ENCODE data around the gene HBG1.
"Not testable (repeated sequence)": the region's sequence is repeated elsewhere in the genome, so short reads cannot be mapped to it uniquely, and the experiment has no call there.

The HBG1 gene

DNA sequence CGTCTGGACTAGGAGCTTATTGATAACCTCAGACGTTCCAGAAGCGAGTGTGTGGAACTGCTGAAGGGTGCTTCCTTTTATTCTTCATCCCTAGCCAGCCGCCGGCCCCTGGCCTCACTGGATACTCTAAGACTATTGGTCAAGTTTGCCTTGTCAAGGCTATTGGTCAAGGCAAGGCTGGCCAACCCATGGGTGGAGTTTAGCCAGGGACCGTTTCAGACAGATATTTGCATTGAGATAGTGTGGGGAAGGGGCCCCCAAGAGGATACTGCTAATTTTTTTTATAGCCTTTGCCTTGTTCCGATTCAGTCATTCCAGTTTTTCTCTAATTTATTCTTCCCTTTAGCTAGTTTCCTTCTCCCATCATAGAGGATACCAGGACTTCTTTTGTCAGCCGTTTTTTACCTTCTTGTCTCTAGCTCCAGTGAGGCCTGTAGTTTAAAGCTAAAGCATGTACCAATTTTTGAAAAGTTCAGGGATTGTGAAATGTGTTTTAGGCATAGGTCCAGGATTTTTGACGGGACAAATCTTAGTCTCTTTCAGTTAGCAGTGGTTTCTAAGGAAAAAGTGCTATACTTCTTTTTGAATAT, at the start of gene HBG1:
Gene HBG1, minus strand, starts transcription at position 51 of the 590 bp plus-strand sequence. CDS start 53 bp downstream, outside the sequence.
- DNase-seq = not testable (repeated sequence)

DNA sequence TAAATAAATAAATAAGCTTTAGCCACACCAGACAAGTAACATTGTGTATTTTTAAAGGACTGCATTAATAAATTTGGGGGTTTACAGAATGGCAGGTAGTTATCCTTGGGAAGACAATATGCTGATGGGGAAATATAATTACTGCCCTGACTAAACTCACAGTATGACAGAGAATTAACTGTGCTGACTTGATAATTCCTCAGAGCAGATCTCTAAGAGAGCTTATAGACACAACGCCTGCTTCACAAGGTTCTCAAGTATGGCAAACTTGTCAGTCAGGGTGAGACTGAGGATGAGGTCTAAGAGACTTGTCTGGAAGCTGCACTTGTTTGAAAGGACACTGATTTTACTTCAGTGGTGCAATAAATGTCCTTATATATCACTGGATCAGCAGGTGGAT, 48.8 kb upstream of the HBG1 start:
- DNase-seq = no peak

GRCh38 chr11:5297721-5298323, 48.2 kb upstream of the HBG1 start:
- no peak for DNase-seq

DNA sequence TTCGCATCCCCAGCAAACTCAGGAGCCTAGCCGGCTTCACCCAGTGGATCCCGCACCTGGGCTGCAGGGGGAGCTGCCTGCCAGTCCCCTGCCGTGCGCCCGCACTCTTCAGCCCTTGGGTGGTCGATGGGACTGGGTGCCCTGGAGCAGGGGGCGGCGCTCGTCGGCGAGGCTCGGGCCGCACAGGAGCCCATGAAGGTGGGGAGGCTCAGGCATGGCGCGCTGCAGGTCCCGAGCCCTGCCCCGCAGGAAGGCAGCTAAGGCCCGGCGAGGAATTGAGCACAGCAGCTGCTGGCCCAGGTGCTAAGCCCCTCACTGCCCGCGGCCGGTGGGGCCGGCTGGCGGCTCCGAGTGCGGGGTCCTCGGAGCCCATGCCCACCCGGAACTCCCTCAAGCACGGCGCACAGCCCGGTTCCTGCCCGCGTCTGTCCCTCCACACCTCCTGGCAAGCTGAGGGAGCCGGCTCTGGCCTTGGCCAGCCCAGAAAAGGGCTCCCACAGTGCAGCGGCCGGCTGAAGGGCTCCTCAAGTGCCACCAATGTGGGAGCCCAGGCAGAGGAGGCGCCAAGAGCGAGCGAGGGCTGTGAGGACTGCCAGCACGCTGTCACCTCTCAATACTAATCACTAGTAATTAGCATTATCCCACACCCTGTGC, 44.8 kb upstream of the HBG1 start:
- not testable (repeated sequence) for DNase-seq

- no peak for DNase-seq
Observed at GRCh38 chr11:5293028-5293427, 43.4 kb upstream of the HBG1 start.

DNA sequence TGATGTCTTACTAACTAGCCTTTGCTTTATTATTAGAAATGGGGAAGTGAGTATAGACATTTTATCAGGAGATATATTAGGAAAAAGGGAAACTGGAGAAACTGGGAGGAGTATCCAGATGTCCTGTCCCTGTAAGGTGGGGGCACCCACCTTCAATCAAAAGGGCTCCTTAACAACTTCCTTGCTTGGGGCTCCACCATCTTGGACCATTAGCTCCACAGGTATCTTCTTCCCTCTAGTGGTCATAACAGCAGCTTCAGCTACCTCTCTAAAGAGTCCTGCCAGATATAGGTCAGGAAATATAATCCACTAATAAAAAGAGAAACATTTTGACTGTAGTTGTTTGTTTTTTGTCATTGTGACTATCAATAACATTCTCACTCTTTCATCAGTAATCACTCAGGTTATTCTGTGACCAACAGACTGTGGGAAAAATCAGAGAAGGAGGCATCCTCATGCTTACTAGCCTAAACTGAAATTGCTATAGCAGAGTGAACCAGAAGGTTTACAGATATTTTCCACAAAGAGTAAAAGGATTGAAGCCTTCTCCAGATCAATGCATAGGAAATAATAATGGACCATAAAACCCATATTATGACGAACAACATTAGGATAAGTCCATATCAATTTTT, 41.7 kb upstream of the HBG1 start:
- DNase-seq = no peak

DNA sequence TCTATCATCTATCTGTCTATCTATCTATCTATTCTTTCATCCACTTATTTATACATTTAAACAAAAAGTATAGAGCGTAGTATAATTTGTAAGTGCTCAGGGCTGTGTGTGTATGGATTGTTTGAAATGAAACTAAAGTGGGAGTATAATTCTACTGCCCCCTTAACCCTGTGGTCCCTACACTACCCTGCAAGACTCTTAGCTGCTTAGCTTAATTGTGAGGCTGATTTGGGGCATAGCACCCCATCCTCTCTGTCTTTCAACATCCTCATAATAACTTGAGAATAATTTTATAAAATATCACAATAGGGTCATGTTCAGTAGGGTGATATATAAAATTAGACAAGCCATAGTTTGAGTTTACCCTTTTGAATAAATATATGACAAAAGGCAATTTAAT, 40.4 kb upstream of the HBG1 start:
- no peak for DNase-seq

- no peak for DNase-seq
Observed at GRCh38 chr11:5289696-5290095, 40.0 kb upstream of the HBG1 start.

GRCh38 chr11:5288906-5289550, 39.4 kb upstream of the HBG1 start:
- DNase-seq = no peak

- no peak for DNase-seq
Observed at GRCh38 chr11:5288108-5288905, 38.6 kb upstream of the HBG1 start.

GRCh38 chr11:5286901-5287300, 37.2 kb upstream of the HBG1 start:
- no peak for DNase-seq

- no peak for DNase-seq
Observed at GRCh38 chr11:5286351-5286750, 36.7 kb upstream of the HBG1 start.

GRCh38 chr11:5285703-5286340, 36.2 kb upstream of the HBG1 start:
- no peak for DNase-seq

GRCh38 chr11:5284637-5285036, 35.0 kb upstream of the HBG1 start:
- no peak for DNase-seq

DNA sequence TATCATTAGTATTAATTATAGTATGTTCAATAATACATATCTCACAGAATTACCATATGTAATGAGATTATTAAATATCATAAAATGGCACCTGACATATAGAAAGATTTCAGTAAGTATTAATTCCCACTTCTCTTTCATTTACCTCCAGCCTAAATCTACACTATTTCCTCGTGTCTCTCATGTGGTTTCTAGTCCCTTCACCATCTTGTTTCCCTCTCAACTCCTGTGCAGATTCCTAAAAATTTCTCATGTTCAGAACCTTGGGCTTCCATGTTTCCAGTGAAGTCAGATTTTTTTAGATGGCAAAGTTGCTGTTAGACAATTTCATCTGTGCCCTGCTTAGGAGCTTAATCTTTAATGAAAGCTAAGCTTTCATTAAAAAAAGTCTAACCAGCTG, 34.2 kb upstream of the HBG1 start:
- no peak for DNase-seq

DNA sequence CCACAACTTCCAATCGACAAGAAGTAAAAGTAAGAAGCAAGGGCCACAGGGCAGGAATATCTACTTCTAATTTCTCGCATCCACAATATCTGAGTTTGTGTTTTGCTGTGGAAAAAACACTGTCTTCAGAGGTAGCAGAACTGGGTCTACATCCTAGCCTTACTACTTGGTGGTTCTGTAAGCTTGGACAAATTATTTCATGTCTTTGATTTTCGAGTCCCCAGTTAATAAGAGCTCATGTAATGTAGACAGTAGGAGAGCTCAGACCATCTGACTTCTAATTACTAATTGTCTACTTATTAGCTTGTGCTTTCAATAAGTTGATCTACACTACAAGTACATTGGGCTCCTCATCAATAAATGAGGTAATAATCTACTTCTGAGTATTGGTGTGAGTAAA, 33.4 kb upstream of the HBG1 start:
- DNase-seq = no peak

GRCh38 chr11:5282628-5283027, 33.0 kb upstream of the HBG1 start:
- DNase-seq = no peak

GRCh38 chr11:5281596-5281995, 31.9 kb upstream of the HBG1 start:
- no peak for DNase-seq

GRCh38 chr11:5280582-5281102, 31.0 kb upstream of the HBG1 start:
- no peak for DNase-seq

GRCh38 chr11:5279471-5280090, 29.9 kb upstream of the HBG1 start:
- no peak for DNase-seq

DNA sequence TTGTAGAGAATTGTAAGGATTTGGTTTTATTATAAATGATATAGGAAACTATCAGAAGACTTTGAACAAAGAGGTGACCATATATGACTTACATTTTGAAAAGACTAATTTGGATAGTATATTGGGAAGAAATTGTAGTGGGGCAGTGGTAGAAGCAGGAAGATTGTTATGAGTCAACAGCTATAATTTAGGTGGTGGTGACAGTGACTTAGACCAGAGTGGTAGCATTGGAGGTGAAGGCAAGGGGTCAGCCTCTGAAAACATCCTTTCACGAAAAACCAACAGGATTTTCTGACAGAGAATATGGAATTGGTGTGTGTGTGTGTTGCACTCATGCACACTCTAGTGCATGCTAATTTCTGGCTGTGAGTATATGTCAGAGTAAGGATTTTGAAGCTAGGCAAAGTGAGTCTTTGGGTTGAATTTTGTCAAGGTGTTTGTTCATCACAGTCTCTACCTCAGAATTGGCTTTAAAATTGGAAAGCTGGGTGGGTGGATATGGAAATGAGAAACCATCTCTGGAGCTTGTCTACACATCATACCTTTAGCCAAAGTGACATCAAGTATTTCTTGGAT, 28.2 kb upstream of the HBG1 start:
- no peak for DNase-seq

Data from CD4-positive, alpha-beta T cell treated with Interleukin-17A for 1 hour (primary cell).